ENCODE measurements around the gene LITAFD.
A peak's percentile ranks its signal among the peaks of the same experiment; 100 is the strongest.
"Not testable (repeated sequence)": the region's sequence is repeated elsewhere in the genome, so short reads cannot be mapped to it uniquely, and the experiment has no call there.

LITAFD gene

DNA sequence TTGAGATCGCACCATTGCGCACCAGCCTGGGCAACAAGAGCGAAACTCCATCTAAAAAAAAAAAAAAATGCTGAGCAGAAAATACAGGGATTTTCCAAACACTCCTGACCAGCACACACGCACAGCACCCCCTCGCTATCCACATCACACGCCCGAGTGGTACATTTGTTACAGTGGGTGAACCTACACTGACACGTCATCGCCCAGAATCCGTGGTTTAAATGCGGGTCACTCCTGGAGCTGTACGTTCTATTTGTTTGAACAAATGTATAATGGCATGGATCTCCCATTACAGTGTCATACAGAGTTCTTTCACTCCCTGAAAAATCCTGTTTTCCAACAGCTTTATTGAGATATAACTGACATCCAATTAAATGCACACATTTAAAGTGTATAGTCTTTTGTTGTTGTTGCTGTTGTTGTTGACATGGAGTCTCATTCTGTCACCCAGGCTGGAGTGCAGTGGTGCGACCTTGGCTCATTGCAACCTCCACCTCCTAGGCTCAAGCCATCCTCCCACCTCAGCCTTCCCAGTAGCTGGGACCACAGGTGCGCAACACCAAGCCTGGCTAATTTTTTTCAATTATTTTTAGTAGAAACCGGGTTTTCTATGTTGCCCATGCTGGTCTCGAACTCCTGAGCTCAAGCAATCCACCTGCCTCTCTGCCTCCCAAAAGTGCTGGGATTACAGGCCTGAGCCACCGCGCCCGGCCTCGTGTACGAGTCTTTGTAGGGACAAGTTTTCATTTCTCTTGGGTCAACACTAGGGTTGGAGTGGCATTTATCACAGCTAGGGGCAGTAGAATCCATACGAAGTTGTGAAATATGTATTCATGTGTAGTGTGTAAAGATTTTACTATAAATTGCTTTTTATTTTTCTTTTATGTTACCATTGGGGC is 8.9 kb upstream of the LITAFD start:
- no peak for DNase-seq (ENCODE audit: low spot score)

DNA sequence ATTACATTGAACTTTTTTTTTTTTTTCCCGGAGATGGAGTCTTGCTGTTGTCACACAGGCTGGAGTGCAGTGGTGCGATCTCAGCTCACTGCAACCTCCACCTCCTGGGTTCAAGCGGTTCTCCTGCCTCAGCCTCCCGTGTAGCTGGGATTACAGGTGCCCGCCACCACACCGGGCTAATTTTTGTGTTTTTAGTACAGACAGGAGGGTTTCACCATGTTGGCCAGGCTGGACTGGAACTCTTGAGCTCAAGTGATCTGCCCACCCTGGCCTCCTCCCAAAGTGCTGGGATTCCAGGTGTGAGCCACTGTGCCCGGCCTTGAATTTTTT is 8.3 kb upstream of the LITAFD start:
- DNase-seq (ENCODE audit: low spot score) = not testable (repeated sequence)

DNA sequence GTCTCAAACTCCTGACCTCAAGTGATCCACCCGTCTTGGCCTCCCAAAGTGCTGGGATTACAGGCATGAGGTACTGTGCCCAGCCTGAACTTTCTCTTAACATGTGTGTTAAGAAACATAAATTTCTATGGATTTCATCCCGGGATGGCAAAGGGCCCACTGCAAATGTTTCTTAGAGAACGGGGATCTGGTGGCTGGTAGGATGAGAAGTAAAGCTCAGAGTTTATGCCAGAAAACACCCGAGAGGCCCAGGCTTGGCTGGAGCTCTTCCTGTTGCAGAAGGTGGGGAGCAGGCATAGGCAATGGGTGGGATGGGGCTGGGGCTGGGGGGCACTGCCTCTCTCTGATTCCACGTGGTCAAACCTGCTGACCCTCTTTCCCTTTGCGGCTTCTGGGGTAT is 7.8 kb upstream of the LITAFD start:
- no peak for DNase-seq (ENCODE audit: low spot score)

GRCh38 chr16:8875317-8875716 is 6.8 kb upstream of the LITAFD start:
- DNase-seq (ENCODE audit: low spot score) = not testable (repeated sequence)

GRCh38 chr16:8877894-8878522 is 4.1 kb upstream of the LITAFD start:
- DNase-seq (ENCODE audit: low spot score) = no peak

- no peak for DNase-seq (ENCODE audit: low spot score)
These were observed 3.6 kb upstream of the LITAFD start for GRCh38 chr16:8878523-8878911.

GRCh38 chr16:8880839-8881510 is 1.2 kb upstream of the LITAFD start:
- no peak for DNase-seq (ENCODE audit: low spot score)

DNA sequence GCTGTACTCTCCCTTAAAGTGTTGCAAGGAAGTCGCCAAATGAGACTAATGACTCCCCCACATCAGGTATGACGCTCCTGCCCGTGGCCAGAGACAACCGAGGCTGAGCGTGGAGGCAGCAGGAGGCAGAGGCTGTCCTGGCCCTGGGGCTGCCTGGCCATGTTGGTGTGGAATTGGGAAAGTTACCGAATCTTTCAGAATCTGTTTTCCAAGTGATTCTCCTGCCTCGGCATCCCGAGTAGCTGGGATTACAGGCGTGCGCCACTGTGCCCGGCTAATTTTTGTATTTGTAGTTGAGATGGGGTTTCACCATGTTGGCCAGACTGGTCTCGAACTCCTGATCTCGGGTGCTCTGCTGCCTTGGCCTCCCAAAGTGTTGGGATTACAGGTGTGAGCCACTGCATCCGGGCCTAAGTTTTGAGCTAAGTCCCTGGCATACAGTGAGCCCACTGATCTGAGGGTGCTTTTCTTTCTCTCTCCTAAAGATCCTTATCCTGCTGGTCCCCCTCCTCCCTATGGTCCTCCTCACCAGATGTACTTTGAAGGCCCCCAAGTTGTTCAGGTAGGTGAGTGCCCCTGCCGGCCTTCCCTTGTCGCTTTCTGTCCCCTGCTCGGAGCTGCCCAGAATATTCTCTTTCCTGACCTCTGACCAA is 700 bp downstream of the LITAFD start:
- DNase-seq (ENCODE audit: low spot score) = no peak

DNA sequence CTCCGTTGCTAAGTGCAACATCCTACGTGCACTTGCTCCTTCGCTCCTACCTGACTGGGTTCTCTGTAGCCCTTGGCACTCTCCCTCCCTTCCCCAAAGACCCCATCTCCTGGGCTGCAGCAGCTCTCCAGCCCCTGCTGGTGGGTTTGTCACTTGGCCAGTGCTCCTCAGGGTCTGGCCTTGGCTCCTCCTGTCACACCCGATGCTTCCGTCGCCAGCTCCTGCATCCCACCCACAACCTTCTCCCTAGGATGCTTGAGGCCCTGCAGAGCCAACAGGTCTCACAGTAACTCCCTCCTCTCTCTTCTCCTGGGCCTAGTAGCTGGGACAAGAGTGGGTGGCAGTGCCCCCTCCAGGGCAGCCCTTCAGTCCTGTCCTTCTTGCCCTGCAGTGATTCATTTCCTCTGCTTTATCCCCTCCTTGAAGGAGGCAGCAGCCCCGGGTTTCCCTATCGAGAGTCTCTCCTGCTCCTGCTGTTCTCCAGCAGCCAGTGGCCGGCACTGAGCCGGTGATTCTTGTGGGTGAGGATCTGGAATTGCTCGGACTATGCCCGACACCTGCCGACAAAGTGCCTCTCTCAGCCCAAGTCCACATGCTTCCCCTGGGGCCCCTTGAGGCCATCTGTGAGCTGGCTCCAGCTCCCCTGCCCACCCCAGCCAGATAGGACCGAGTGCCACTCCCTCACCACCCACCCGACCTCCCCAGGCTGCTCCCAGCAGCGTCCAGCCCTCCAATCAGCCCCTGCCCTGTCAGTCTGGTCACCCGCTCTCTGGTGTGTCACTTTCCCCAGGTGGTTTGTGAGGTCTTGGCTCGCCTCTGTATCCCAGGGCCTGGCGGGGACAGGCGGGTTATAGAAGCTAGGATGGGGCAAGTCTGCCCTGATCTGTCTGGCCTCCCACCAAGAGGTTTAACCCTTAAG is 3.8 kb downstream of the LITAFD start:
- DNase-seq (ENCODE audit: low spot score) = peak; percentile 46

DNA sequence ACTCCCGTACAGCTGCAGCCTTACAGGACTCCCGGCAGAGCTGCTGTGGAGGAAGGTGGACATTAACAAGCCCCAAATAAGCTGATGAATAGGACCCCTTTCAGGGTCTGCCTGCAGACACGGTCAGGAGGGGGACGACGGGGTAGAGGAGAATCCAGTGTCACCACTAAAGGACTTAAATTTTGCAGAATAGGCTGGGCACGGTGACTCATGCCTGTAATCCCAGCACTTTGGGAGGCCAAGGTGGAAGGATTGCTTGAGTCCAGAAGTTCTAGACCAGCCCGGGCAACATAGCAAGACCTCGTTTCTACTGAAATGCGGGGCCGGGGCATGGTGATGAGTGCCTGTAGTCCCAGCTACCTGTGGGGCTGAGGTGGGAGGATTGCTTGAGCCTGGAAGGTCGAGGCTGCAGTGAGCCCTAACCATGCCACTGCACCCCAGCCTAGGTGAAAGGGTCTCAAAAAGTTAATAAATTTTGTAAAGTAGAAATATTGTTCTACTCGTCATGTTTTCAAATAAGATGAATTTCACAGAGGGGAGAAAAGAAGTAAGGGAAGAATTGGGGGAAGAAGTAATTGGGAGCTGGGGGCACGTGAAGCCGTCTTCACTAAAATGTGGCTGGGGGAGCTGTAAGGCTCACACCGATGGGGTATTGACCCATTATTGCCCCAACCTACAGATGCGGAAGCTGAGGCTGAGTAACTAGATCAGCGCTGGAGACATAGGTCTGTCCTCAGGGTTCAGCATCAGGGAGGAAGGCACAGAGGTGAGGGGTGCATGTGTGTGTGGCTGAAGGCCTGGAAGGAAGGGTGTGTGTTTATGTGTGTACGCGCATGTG is 4.7 kb downstream of the LITAFD start:
- DNase-seq (ENCODE audit: low spot score) = no peak

DNA sequence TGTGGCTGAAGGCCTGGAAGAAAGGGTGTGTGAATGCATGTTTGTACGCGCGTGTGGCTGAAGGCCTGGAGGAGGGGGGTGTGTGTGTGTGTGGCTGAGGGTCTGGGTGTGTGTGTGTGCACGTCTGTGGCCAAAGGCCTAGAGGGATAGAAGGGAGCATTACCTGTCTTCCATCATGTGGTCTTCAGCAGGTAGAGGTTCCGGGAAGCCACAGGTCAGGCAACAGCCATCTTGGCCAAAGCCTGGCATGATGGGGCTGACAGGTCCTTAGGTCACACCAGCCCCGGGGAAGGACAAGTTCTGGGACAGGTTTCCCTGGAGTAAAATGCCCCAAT is 5.2 kb downstream of the LITAFD start:
- no peak for DNase-seq (ENCODE audit: low spot score)

DNA sequence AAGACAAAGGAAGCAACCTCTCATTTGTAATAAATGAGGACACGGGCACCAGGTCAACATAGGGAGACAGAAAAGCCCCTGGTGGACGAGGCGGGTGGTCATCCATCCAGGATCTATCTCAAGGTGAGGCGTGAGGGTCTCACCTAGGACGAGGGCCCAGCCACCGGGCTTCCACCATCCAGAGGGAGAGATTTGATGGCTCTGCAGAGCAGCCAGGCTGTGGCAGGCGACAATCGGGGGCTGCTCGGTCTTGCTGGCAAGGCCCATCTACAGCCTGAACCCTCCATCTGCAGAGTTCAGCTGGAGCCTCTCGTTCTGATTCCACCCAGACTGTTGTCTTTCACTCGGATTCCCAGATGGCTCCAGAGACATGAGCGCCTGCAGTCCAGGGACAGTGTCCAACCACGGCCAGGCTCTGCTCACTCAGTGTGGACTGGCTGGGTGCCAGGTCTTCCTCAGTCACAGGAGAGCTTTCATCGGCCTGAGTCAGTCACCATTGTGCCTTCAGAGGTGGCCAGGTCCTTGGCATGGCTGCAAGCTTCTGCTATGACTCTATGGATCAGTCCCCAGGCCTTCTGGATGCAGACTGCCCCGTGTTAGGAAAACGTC is 5.9 kb downstream of the LITAFD start:
- no peak for DNase-seq (ENCODE audit: low spot score)

DNA sequence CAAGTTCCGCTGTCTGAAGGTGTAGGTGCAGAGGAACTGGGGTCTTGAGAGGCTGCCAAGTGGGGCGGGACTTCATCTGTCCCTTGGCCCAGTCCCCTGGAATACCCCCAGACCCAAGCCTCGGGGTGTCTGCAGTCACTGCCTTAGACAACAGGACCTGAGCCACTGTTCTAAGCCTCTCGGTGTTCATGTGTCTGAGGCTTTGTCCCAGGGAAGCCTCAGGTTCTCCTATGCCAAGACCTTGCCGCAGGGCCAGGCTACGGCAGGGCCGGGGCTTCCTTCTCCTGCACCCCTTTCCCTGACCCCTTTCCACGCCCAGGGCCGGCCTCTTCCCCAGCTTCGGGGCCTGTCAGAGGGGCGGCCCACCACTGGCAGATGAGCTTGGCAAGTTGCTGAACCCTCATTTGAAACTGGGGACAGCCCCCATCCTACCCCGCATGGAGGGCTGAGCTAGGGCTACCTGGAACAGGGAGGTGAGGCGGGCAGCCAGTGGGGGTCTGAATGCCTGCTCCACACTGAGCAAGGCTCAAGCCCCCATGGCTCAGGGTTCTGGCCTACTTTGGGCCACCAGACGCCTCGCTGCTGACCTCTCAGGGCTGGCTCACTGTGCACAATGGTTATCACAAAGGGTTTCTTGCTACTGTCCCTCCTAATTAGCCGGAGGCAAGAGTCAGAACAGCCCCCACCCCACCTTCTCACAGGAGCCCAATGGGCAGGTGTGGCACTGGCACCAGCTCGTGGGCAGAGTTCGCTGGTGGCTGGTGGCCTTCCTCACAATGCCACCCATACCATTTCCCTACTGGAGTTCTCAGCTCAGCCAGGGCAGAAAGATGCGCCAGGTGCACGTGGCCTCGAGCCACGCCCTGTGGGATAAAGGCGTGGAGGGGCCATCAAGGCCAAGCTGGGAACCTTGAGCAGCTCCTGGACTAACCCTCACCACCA is 7.1 kb downstream of the LITAFD start:
- no peak for DNase-seq (ENCODE audit: low spot score)

- DNase-seq (ENCODE audit: low spot score) = no peak
These were observed 7.9 kb downstream of the LITAFD start for GRCh38 chr16:8889893-8890548.

DNA sequence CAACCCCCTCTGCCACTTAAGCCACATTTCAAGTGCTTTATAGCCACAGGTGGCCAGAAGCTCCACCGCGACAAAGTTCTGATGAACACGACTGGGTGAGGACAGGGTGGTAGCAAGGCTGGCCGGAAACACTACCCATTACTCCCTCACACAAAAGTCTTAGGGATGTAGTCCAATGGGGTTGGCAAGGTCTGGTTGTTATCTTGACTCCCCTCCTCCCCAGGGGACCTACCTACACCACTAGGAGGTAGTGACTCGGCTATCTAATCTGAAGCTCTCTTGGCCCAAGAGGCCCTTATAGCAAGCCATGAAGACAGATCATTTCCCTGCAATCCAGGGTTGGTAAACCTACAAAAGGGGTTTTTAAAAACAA is 8.4 kb downstream of the LITAFD start:
- DNase-seq (ENCODE audit: low spot score) = no peak

GRCh38 chr16:8892101-8892575 is 10.0 kb downstream of the LITAFD start:
- DNase-seq (ENCODE audit: low spot score) = no peak

- no peak for DNase-seq (ENCODE audit: low spot score)
These were observed 11.3 kb downstream of the LITAFD start for GRCh38 chr16:8893426-8893825.

GRCh38 chr16:8893976-8894690 is 12.0 kb downstream of the LITAFD start:
- no peak for DNase-seq (ENCODE audit: low spot score)
